Esophagus muscularis mucosa (tissue), 4 donors: ENCODE measurements around the gene ZNF484. TPM values are rescaled to one million over a fixed set of nuclear protein-coding genes. Genes with fewer than 3 reads are reported as not detected.

Experiments
- DNase-seq: peaks from one replicate; pipeline ENCODE4 v3.0.0-alpha.2; 2017; ENCODE audit errors: extremely low spot score
- H3K27ac ChIP-seq, 4 donors: fragments of 200-600 bp; sonication (generic); replicated peaks in 1 of 4; 1 replicate in 3 of 4; 2 replicates in 1 of 4; pipeline ENCODE4 v1.5.1; 2016 to 2019; ENCODE audit warnings: mild to moderate bottlenecking in 1 of 4
- H3K27me3 ChIP-seq, 4 donors: fragments of 200-600 bp; sonication (generic); one replicate each; pipeline versions ENCODE4 v1.5.1 to v1.6.0; 2016 to 2019
- H3K36me3 ChIP-seq, 4 donors: fragments of 200-600 bp; sonication (generic); one replicate each; pipeline ENCODE4 v1.5.1; 2016 to 2019
- H3K4me1 ChIP-seq, 4 donors: fragments of 200-600 bp; sonication (generic); one replicate each; pipeline ENCODE4 v1.5.1; 2016 to 2019
- H3K4me3 ChIP-seq, 4 donors: fragments of 200-600 bp; sonication (generic); 1 replicate in 2 of 4; 2 replicates in 2 of 4; pipeline ENCODE4 v1.5.1; 2016 to 2019; ENCODE audit warnings: mild to moderate bottlenecking in 4 of 4, moderate library complexity in 1 of 4
- H3K9me3 ChIP-seq, 4 donors: fragments of 200-600 bp; sonication (generic); 1 replicate in 3 of 4; 2 replicates in 1 of 4; pipeline ENCODE4 v1.5.1; 2016 to 2019
- EP300 ChIP-seq: sonication (generic); formaldehyde crosslinking; IDR thresholded peaks from one replicate; pipeline ENCODE4 v1.6.1; 2017; ENCODE audit warnings: antibody characterized with exemption
- POLR2A ChIP-seq: fragments of 450-650 bp; IDR thresholded peaks from one replicate; pipeline ENCODE4 v1.6.1; 2017; ENCODE audit warnings: antibody characterized with exemption, moderate library complexity, mild to moderate bottlenecking, low read depth
- POLR2AphosphoS5 ChIP-seq, 2 donors: sonication (generic); formaldehyde crosslinking; IDR thresholded peaks; one replicate each; pipeline ENCODE4 v1.6.1; 2017; ENCODE audit warnings: antibody characterized with exemption in 2 of 2
- WGBS: methylation state at CpG from one replicate; pipeline ENCODE4 v1.1.5; 2018; 5-methylcytosine and 5-hydroxymethylcytosine counted together
- intact Hi-C: fragments of 100-400 bp; cut with DNase I; formaldehyde crosslinking; loops from one replicate; pipeline ENCODE4 v1.15.1; 2023
- total RNA-seq, 4 donors: library from RNA; depleted of rRNA; stranded (reverse); fragments of >200 nt; gene quantifications; one replicate each; pipeline versions ENCODE4 v1.1.0 to v1.2.1, GENCODE V29; 2016
- TF ChIP-seq, protein P1 (sequence below), 3 experiments: fragments of 200-600 bp in 2 of 3; fragments of 450-650 bp in 1 of 3; sonication (generic) in 2 of 3; IDR thresholded peaks; one replicate each; pipeline ENCODE4 v1.5.1; 2017 to 2019; ENCODE audit warnings: antibody characterized with exemption in 3 of 3, mild to moderate bottlenecking in 2 of 3, moderate library complexity in 1 of 3

ZNF484 gene
- total RNA-seq, 4 donors from 2014 or later = 8.9 to 11.4 (median 9.9) TPM

DNA sequence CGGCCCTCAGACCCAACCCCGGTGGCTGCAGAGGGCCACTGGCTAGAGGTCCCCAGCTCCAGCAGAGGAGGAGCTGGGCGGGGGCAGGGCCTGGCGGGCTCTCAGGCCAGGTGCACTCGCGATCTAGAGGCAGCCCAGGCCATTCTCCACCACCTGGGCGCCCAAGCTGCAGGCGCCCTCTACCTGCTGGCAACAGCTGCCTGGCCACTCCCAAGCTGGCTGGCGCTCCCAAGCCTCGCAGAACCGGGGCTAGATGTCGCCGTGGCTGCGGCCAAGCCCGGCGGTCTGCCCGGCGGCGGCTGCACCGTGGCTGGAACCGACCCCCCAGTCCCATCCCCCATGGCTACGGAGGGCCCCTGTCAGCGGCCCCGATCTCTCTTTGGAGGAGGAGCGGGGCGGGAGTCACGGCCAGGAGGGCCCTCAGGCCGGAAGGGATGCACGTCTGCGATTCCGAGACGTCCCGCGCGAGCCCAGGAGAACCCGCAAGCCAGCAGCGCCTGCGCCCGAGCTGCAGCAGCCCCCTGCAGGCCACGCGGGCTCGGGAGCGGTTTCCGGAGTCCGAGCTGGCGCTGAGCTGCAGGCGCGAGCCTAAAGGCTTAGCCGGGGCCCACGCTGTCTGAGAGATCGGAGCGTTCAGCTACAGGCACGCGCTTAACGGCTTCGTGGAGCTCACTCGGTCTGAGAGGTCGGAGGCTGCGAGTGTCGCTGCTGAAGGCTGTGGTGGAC is 68.9 kb downstream of the ZNF484 start:
- peak in 1 of 2 donors; percentile 46 for TF ChIP-seq POLR2AphosphoS5 (IDR thresholded peaks at IDR 0.05)
- no peak for TF ChIP-seq POLR2A
- TF ChIP-seq, protein P1, sequence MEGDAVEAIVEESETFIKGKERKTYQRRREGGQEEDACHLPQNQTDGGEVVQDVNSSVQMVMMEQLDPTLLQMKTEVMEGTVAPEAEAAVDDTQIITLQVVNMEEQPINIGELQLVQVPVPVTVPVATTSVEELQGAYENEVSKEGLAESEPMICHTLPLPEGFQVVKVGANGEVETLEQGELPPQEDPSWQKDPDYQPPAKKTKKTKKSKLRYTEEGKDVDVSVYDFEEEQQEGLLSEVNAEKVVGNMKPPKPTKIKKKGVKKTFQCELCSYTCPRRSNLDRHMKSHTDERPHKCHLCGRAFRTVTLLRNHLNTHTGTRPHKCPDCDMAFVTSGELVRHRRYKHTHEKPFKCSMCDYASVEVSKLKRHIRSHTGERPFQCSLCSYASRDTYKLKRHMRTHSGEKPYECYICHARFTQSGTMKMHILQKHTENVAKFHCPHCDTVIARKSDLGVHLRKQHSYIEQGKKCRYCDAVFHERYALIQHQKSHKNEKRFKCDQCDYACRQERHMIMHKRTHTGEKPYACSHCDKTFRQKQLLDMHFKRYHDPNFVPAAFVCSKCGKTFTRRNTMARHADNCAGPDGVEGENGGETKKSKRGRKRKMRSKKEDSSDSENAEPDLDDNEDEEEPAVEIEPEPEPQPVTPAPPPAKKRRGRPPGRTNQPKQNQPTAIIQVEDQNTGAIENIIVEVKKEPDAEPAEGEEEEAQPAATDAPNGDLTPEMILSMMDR (IDR thresholded peaks at IDR 0.05) = peak in 1 of 3 experiments; percentile 17
- no peaks in the 10 kb centered on the region for H3K36me3 ChIP-seq
- H3K9me3 ChIP-seq = no peaks in the 10 kb centered on the region
- peaks cover 30 to 32% (median 31%) of the 10 kb centered on the region in 4 donors for H3K4me1 ChIP-seq
- no peak for DNase-seq
- H3K27ac ChIP-seq = no peak overlapping the region
- peaks cover 22 to 98% (median 76%) of the 10 kb centered on the region in 4 donors for H3K27me3 ChIP-seq
- 3% methylated on average over 6 of the region's 60 CpGs for WGBS
- intact Hi-C loops = no loop called here
- H3K4me3 ChIP-seq = peak overlapping the region; percentile 29 to 50 (median 32)

DNA sequence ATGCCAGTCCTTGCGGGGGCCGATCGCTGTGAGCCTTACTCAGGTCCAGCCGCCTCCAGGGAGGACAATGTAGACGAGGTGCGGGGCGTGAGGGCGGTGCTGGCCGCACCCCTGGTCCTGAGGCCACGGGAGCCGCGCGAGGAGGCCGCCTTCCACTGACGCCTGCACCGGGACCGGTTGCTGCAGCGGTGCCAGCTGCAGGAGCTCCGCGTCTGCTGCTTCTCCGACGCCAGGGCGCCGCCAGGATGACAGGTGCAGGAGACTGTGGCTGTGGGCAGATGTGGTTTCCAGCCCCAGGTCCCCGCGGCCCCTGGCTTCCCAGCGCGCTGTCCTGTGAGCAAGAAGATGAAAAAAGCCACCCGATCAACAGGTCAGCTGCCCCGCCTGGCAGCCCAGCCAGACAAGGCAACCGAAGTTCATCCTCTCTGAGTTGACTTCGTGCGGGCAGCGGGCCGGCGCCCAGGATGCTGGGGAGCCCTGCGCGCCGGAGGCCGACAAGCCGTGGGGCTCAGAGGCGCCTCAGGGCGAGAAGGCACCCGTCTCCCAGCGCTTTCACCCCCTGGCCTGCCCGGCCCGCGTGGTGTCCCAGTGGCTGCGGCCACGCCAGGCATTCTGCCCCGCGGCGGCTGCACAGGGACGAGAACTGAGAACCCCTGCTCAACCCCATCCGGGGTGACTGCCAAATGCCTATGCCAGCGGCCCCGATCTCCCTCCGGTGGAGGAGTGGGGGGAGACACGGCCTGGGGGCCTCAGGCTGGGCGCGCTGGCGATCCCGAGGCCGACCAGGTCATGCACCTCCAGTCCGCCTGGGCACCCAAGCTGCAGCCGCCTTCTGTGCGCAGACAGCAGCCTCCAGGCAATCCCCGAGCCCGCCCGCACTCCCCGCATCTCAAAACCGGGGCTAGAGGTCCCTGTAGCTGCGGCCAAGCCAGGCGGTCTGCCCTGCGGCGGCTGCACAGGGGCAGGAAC is 69.8 kb downstream of the ZNF484 start:
- H3K4me1 ChIP-seq = peaks cover 30 to 32% (median 31%) of the 10 kb centered on the region in 4 donors
- H3K9me3 ChIP-seq = no peaks in the 10 kb centered on the region
- H3K27ac ChIP-seq = no peak overlapping the region
- no peak for DNase-seq
- WGBS = 5% methylated on average over 13 of the region's 76 CpGs
- H3K36me3 ChIP-seq = no peaks in the 10 kb centered on the region
- H3K27me3 ChIP-seq = peaks cover 22 to 98% (median 72%) of the 10 kb centered on the region in 4 donors
- intact Hi-C loops = no loop called here
- TF ChIP-seq POLR2AphosphoS5 (IDR thresholded peaks at IDR 0.05) (no peak), EP300 (no peak), POLR2A (no peak)
- TF ChIP-seq, protein P1 (IDR thresholded peaks at IDR 0.05) = no peak
- H3K4me3 ChIP-seq = peak overlapping the region; percentile 29 to 50 (median 32)

DNA sequence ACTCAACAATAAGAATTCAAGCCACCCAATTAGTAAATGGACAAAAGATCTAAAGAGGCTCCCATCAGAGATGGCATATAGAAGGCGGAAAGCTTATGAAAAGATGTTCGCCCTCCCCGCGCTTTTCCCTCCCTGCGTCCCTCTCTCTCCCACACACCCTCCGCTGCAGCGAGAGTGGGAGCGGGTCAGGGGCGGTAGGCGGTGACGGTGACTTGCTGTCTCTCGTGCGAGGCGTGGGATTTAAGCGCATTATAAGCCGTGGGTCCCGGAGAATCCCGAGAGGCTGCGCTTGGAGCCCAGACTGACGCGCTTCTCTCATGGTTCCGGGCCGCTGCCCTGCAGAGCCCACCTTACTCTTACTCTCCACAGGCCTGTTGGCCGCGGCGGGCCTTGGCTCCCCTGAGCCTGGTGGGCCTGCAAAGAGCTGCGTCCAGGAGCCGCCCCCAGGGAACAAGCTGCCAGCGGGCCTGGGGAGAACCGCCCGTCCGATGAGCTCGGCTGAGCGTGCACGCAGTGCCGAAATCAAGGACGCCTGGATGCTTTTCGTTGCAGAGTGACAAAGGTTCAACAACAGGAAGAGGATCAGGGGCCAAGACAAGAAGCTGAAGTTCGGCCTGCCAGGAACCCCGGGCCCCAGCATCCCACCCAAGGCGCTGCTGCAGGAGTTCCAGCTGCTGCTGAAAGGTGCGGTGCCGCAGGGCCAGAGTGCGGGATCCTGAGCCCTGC is 70.6 kb downstream of the ZNF484 start:
- 17% methylated on average over 34 of the region's 44 CpGs for WGBS
- Histone ChIP-seq H3K27me3 (peaks cover 22 to 95% (median 65%) of the 10 kb centered on the region in 4 donors), H3K4me1 (peaks cover 30 to 32% (median 31%) of the 10 kb centered on the region in 4 donors), H3K36me3 (no peaks in the 10 kb centered on the region), H3K4me3 (peak overlapping the region in 2 of 4 donors; percentile 30 to 34), H3K27ac (no peak overlapping the region), H3K9me3 (no peaks in the 10 kb centered on the region)
- intact Hi-C loops = no loop called here
- DNase-seq = no peak
- TF ChIP-seq EP300 (no peak), POLR2AphosphoS5 (IDR thresholded peaks at IDR 0.05) (no peak), POLR2A (no peak)
- TF ChIP-seq, protein P1 (IDR thresholded peaks at IDR 0.05) = no peak

DNA sequence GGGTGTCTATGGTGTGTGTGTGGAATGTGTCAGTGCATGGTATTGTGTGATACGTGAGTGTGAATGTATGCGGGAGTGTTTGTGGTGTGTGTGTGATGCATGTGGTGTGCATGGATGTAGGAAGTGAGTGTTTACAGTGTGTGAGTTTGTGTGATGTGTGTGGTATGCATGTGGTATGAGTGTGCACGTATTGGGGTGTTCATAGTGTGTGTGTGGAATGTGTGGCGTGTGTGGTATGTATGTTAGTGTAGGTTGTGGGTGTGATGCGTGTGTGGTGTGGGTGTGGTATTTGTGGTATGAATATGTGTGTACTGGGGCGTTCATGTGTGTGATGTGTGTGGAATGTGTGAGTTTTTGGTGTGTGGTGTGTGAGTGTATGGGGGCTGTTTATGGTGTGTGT is 73.1 kb downstream of the ZNF484 start:
- H3K9me3 ChIP-seq = no peaks in the 10 kb centered on the region
- intact Hi-C loops = no loop called here
- peaks cover 20 to 82% (median 43%) of the 10 kb centered on the region in 4 donors for H3K27me3 ChIP-seq
- H3K36me3 ChIP-seq = no peaks in the 10 kb centered on the region
- no peak overlapping the region for H3K27ac ChIP-seq
- TF ChIP-seq POLR2AphosphoS5 (IDR thresholded peaks at IDR 0.05) (no peak), EP300 (no peak), POLR2A (no peak)
- TF ChIP-seq, protein P1 (IDR thresholded peaks at IDR 0.05) = no peak
- no peak for DNase-seq
- WGBS = 80% methylated on average over 6 of the region's 6 CpGs
- no peak overlapping the region for H3K4me3 ChIP-seq
- peaks cover 28 to 29% (median 28%) of the 10 kb centered on the region in 4 donors for H3K4me1 ChIP-seq
